H1 (cell line): ENCODE data around the gene FAM136A.

Experiments used
- CTCF ChIP-seq, 3 experiments: IDR thresholded peaks; 1 replicate in 2 of 3; 2 replicates in 1 of 3; pipeline versions ENCODE4 v1.5.1 to v1.6.1; 2011; ENCODE audit warnings: low read length in 3 of 3, mild to moderate bottlenecking in 3 of 3, inconsistent platforms in 2 of 3, low read depth in 1 of 3, moderate library complexity in 1 of 3; ENCODE audit not compliant: insufficient read depth in 1 of 3; ENCODE audit errors: control extremely low read depth in 1 of 3
- EP300 ChIP-seq, 2 experiments: IDR thresholded peaks; 1 replicate in 1 of 2; 2 replicates in 1 of 2; pipeline ENCODE4 v1.6.1; 2011 to 2012; ENCODE audit warnings: low read depth in 2 of 2, low read length in 2 of 2, mild to moderate bottlenecking in 2 of 2, borderline replicate concordance in 1 of 2, inconsistent platforms in 1 of 2, moderate library complexity in 1 of 2
- EZH2 ChIP-seq: fragments of 200-600 bp; sonication (generic); IDR thresholded peaks from 2 replicates; pipeline ENCODE4 v1.7.1; 2012; ENCODE audit warnings: low read depth, mild to moderate bottlenecking, moderate library complexity, low read length, inconsistent platforms; ENCODE audit not compliant: severe bottlenecking
- GABPA ChIP-seq: IDR thresholded peaks from 2 replicates; pipeline ENCODE4 v1.6.1; 2011; ENCODE audit warnings: mild to moderate bottlenecking, low read length, moderate library complexity, borderline replicate concordance; ENCODE audit not compliant: insufficient read depth
- HDAC2 ChIP-seq, 2 experiments: fragments of 300-600 bp in 1 of 2; sonication (generic) in 1 of 2; IDR thresholded peaks; 2 replicates each; pipeline ENCODE4 v1.6.1; 2011 to 2012; ENCODE audit warnings: low read depth in 2 of 2, low read length in 2 of 2, mild to moderate bottlenecking in 2 of 2, moderate library complexity in 2 of 2, borderline replicate concordance in 1 of 2, inconsistent platforms in 1 of 2
- POLR2A ChIP-seq, 2 experiments: IDR thresholded peaks; 1 replicate in 1 of 2; 2 replicates in 1 of 2; pipeline ENCODE4 v1.6.1; 2011; ENCODE audit warnings: low read depth in 2 of 2, low read length in 2 of 2, mild to moderate bottlenecking in 2 of 2; ENCODE audit errors: control extremely low read depth in 1 of 2
- POLR2AphosphoS5 ChIP-seq: IDR thresholded peaks from 2 replicates; pipeline ENCODE4 v1.6.1; 2011; ENCODE audit warnings: low read depth, low read length
- RFX5 ChIP-seq: IDR thresholded peaks from 2 replicates; pipeline ENCODE4 v1.6.1; 2011; ENCODE audit warnings: low read depth, low read length, improper control_type of control experiment, borderline replicate concordance
- SRF ChIP-seq: IDR thresholded peaks from 2 replicates; pipeline ENCODE4 v1.6.1; 2011; ENCODE audit warnings: mild to moderate bottlenecking, low read depth, low read length, moderate library complexity
- TBP ChIP-seq: IDR thresholded peaks from 2 replicates; pipeline ENCODE4 v1.6.1; 2011; ENCODE audit warnings: low read depth, low read length, improper control_type of control experiment
- TEAD4 ChIP-seq: IDR thresholded peaks from 2 replicates; pipeline ENCODE4 v1.6.1; 2012; ENCODE audit warnings: low read depth, low read length, inconsistent platforms, mixed read lengths
- TF ChIP-seq, protein P1 (sequence below): IDR thresholded peaks from 2 replicates; pipeline ENCODE4 v1.6.1; 2011; ENCODE audit warnings: low read length, improper control_type of control experiment

DNA sequence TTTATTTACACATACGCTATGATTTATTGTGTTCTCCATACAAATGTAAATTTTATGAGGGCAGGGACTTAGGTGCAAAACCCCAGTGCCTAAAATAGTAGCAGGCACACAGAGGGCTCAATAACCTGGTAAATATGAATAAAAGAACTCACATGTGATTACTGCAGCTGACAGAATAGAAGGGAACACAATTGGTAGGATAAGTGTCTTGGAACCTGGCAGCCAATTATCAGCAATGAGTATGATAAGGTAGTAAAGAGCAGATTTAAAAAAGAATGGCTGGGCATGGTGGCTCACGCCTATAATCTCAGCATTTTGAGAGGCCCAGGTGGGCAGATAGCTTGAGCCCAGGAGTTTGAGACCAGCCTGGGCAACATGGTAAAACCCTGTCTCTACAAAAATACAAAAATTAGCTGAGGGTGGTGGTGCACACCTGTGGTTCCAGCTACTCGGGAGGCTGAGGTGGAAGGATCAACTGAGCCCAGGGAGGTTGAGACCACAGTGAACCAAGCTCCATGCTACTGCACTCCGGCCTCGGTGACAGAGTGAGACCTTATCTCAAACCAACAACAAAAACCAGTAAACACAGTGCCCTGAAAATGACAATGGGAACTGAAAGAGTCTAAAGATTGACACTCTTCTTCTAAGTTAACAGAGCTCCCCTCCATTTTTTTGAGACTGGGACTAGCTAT lies 18.2 kb downstream of the FAM136A start:
- no peak for TF ChIP-seq TBP
- no peak for TF ChIP-seq RFX5
- no peak for TF ChIP-seq SRF
- TF ChIP-seq GABPA = no peak
- TF ChIP-seq POLR2AphosphoS5 = 0 out of 2 replicates have a peak, but pooled peaks have one; percentile 16
- TF ChIP-seq CTCF (IDR thresholded peaks at IDR 0.05; ENCODE audit: control extremely low read depth in 1 of 3, insufficient read depth in 1 of 3, low read depth in 1 of 3, low read length in 3 of 3) = no peak
- no peak for TF ChIP-seq EP300 (IDR thresholded peaks at IDR 0.05; ENCODE audit: borderline replicate concordance in 1 of 2, low read depth in 2 of 2, low read length in 2 of 2)
- TF ChIP-seq, protein P1, sequence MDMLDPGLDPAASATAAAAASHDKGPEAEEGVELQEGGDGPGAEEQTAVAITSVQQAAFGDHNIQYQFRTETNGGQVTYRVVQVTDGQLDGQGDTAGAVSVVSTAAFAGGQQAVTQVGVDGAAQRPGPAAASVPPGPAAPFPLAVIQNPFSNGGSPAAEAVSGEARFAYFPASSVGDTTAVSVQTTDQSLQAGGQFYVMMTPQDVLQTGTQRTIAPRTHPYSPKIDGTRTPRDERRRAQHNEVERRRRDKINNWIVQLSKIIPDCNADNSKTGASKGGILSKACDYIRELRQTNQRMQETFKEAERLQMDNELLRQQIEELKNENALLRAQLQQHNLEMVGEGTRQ = no peak
- no peak for TF ChIP-seq EZH2
- no peak for TF ChIP-seq POLR2A (IDR thresholded peaks at IDR 0.05; ENCODE audit: control extremely low read depth in 1 of 2, low read depth in 2 of 2, low read length in 2 of 2)
- TF ChIP-seq HDAC2 (IDR thresholded peaks at IDR 0.05; ENCODE audit: borderline replicate concordance in 1 of 2, low read depth in 2 of 2, low read length in 2 of 2) = no peak
- TF ChIP-seq TEAD4 = no peak
